A549 (cell line): Measurements from ENCODE around the gene NCL. TPM values are rescaled to one million over a fixed set of nuclear protein-coding genes. Genes with fewer than 3 reads are reported as not detected.
A peak's percentile ranks its signal among the peaks of the same experiment; 100 is the strongest.

Experiments
- ATAC-seq, 2 experiments: fragments of 200-7000 bp in 1 of 2; fragments of >200 bp in 1 of 2; cut with Nextera tagmentation in 1 of 2; cut with Tn5 transposase in 1 of 2; 3 replicates each; pipeline versions ENCODE4 v1.8.0 to v1.9.1; 2018 to 2020; ENCODE audit warnings: mild to moderate bottlenecking in 1 of 2, moderate library complexity in 1 of 2
- CTCF ChIA-PET: fragments of 300-600 bp; sonication (Branson Sonifier 250); formaldehyde crosslinking; extraction: SDS; loops from one replicate; lab custom pipeline; 2021; ENCODE audit warnings: antibody characterized with exemption, inconsistent platforms; lab: Yijun Ruan, JAX
- POLR2A ChIA-PET: fragments of 350-600 bp; formaldehyde crosslinking; extraction: SDS; loops from one replicate; lab custom pipeline; 2021; ENCODE audit warnings: antibody characterized with exemption, inconsistent platforms; lab: Yijun Ruan, JAX
- DNase-seq, 2 experiments: peaks; one replicate each; pipeline versions ENCODE4 v3.0.0 to v3.0.0-alpha.2; 2011 to 2016; ENCODE audit warnings: low read depth in 1 of 2, low spot score in 1 of 2
- FAIRE-seq: peaks from 2 replicates; lab custom pipeline; 2011; peaks lifted over from hg19 to GRCh38; lab: Jason Lieb, UNC
- H3K27ac ChIP-seq, 2 experiments: fragments of >200 bp; sonication (Bioruptor Twin); formaldehyde crosslinking; 3 replicates each; pipeline ENCODE4 v1.5.1; 2016 to 2017
- H3K4me1 ChIP-seq: fragments of >200 bp; sonication (Bioruptor Twin); formaldehyde crosslinking; 3 replicates; pipeline ENCODE4 v1.6.1; 2016
- H3K4me2 ChIP-seq: fragments of >200 bp; sonication (Bioruptor Twin); formaldehyde crosslinking; 3 replicates; pipeline ENCODE4 v1.6.1; 2016
- H3K4me3 ChIP-seq: fragments of >200 bp; sonication (Bioruptor Twin); formaldehyde crosslinking; 3 replicates; pipeline ENCODE4 v1.5.1; 2016
- H3K9me3 ChIP-seq: fragments of >200 bp; sonication (Bioruptor Twin); formaldehyde crosslinking; 3 replicates; pipeline ENCODE4 v1.6.1; 2016
- BCL3 ChIP-seq: fragments of >200 bp; sonication (Bioruptor Twin); formaldehyde crosslinking; IDR thresholded peaks from 3 replicates; pipeline ENCODE4 v1.6.1; 2016
- CEBPB ChIP-seq, 2 experiments: fragments of >200 bp in 1 of 2; sonication (Bioruptor Twin) in 1 of 2; formaldehyde crosslinking in 1 of 2; IDR thresholded peaks; 2 replicates each; pipeline ENCODE4 v1.6.1; 2012 to 2016
- HEYL ChIP-seq: fragments of 250-450 bp; sonication (Bioruptor Pico); IDR thresholded peaks from 2 replicates; pipeline ENCODE4 v1.8.0; 2021; ENCODE audit warnings: mild to moderate bottlenecking, moderate library complexity
- HOXA7 ChIP-seq: fragments of 250-450 bp; sonication (Bioruptor Pico); IDR thresholded peaks from 2 replicates; pipeline ENCODE4 v1.5.0; 2020; ENCODE audit warnings: mild to moderate bottlenecking, moderate library complexity
- JUN ChIP-seq, 2 experiments: fragments of >200 bp; sonication (Bioruptor Twin); formaldehyde crosslinking; IDR thresholded peaks; 2 replicates in 1 of 2; 3 replicates in 1 of 2; pipeline ENCODE4 v1.6.1; 2016 to 2017
- NR3C1 ChIP-seq: fragments of >200 bp; sonication (Bioruptor Twin); formaldehyde crosslinking; IDR thresholded peaks from 3 replicates; pipeline ENCODE4 v1.6.1; 2017
- POLR2AphosphoS2 ChIP-seq: conservative IDR thresholded peaks from 2 replicates; pipeline ENCODE4 v1.6.1; 2012; ENCODE audit warnings: low read length, improper control_type of control experiment, inconsistent platforms
- RARB ChIP-seq: fragments of 250-450 bp; sonication (Bioruptor Pico); IDR thresholded peaks from 2 replicates; pipeline ENCODE4 v1.8.0; 2021; ENCODE audit warnings: mild to moderate bottlenecking, moderate library complexity
- REST ChIP-seq: fragments of 200-600 bp; sonication (generic); IDR thresholded peaks from 2 replicates; pipeline ENCODE4 v1.6.1; 2016; ENCODE audit warnings: antibody characterized with exemption, mild to moderate bottlenecking, moderate library complexity
- SMC3 ChIP-seq: fragments of >200 bp; sonication (Bioruptor Twin); formaldehyde crosslinking; IDR thresholded peaks from 3 replicates; pipeline ENCODE4 v1.6.1; 2018; ENCODE audit warnings: inconsistent platforms
- SREBF2 ChIP-seq: fragments of 450-650 bp; IDR thresholded peaks from 2 replicates; pipeline ENCODE4 v1.6.1; 2014; ENCODE audit warnings: mild to moderate bottlenecking, moderate library complexity
- TFCP2L1 ChIP-seq: fragments of 250-450 bp; sonication (Bioruptor Pico); IDR thresholded peaks from 2 replicates; pipeline ENCODE4 v1.5.0; 2021; ENCODE audit warnings: mild to moderate bottlenecking
- TP53 ChIP-seq: fragments of 250-450 bp; sonication (Bioruptor Pico); IDR thresholded peaks from 2 replicates; pipeline ENCODE4 v1.5.0; 2021; ENCODE audit warnings: mild to moderate bottlenecking, moderate library complexity
- ZSCAN20 ChIP-seq: fragments of 250-450 bp; sonication (Bioruptor Pico); IDR thresholded peaks from 2 replicates; pipeline ENCODE4 v1.8.0; 2022; ENCODE audit warnings: mild to moderate bottlenecking, moderate library complexity
- WGBS: methylation state at CpG from one replicate; pipeline ENCODE4 v1.1.6; 2017; ENCODE audit errors: missing lambda C conversion rate; 5-methylcytosine and 5-hydroxymethylcytosine counted together
- polyA plus RNA-seq, 4 experiments: library from polyadenylated mRNA; depleted of rRNA in 3 of 4; stranded (reverse); fragments of >200 nt; fragmentation: RNase III in 1 of 4; extraction: RNeasy Plus Mini Kit Qiagen cat#74134 plus additional on column Dnase treatment in 1 of 4; gene quantifications; 2 replicates in 3 of 4; 3 replicates in 1 of 4; pipeline ENCODE4 v1.2.3, GENCODE V29; 2011 to 2017

The NCL gene
- polyA plus RNA-seq, 2 of the 4 experiments (the other 2 are of a cell fraction), result 390 to 766 TPM

- no peak overlapping the region for H3K4me2 ChIP-seq
- no peak overlapping the region for H3K4me3 ChIP-seq
- no peak for FAIRE-seq
- no peak for TF ChIP-seq HEYL (CRISPR knock-in tag)
- TF ChIP-seq BCL3, result 0 out of 3 replicates have a peak, but pooled peaks have one; percentile 0
- CTCF ChIA-PET, result interaction anchor here (1.0 to 1.3 kb wide), 3 partner anchors 13 to 229 kb away, joined by 3 read pairs; no protein-coding TSS in a partner anchor
- H3K9me3 ChIP-seq, result no peaks in the 10 kb centered on the region
- ATAC-seq, result no peak
- 93% methylated on average over 11 of the region's 11 CpGs for WGBS
- H3K27ac ChIP-seq, result no peak overlapping the region
- H3K4me1 ChIP-seq, result peaks cover 15% of the 10 kb centered on the region; the same call in 2 of the 3 replicates
- no peak for DNase-seq
- POLR2A ChIA-PET, result interaction anchor here (0.7 to 5.6 kb wide), 2 partner anchors 8 to 220 kb away, joined by 3 to 107 read pairs; partner anchors contain the start of gene NCL
Observed at GRCh38 chr2:231455222-231455621, 9.1 kb downstream of the NCL start.

GRCh38 chr2:231454361-231454791 lies 9.9 kb downstream of the NCL start:
- H3K4me3 ChIP-seq, result no peak overlapping the region
- H3K4me2 ChIP-seq, result no peak overlapping the region
- H3K4me1 ChIP-seq, result peaks cover 9% of the 10 kb centered on the region; the same call in 1 of the 3 replicates
- ChIA-PET CTCF (interaction anchor here (0.9 to 1.1 kb wide), 2 partner anchors 15 to 228 kb away, joined by 3 read pairs; no protein-coding TSS in a partner anchor), POLR2A (interaction anchor here (0.7 to 5.6 kb wide), 2 partner anchors 9 to 220 kb away, joined by 3 to 107 read pairs; partner anchors contain the start of gene NCL)
- no peaks in the 10 kb centered on the region for H3K9me3 ChIP-seq
- TF ChIP-seq POLR2AphosphoS2 (peak; percentile 27; the same call in 1 of the 2 replicates), CEBPB (IDR thresholded peaks at IDR 0.05) (no peak)
- H3K27ac ChIP-seq, result no peak overlapping the region
- 92% methylated on average over 4 of the region's 4 CpGs for WGBS
- FAIRE-seq, result no peak
- no peak for DNase-seq
- ATAC-seq, result no peak

- no peaks in the 10 kb centered on the region for H3K4me1 ChIP-seq
- 81% methylated on average over 10 of the region's 10 CpGs for WGBS
- ATAC-seq, result peak; percentile 13 to 38
- ChIA-PET CTCF (interaction anchor here (0.7 to 3.0 kb wide), 11 partner anchors 9 to 349 kb away, joined by 3 to 40 read pairs (median 7); partner anchors contain the start of gene NCL), POLR2A (interaction anchor here (0.6 to 5.6 kb wide), 3 partner anchors 11 to 385 kb away, joined by 4 to 107 read pairs (median 11); partner anchors contain the start of gene NCL)
- no peak overlapping the region for H3K27ac ChIP-seq
- DNase-seq, result peak in 1 of 2 experiments; percentile 23
- no peak overlapping the region for H3K4me2 ChIP-seq
- H3K4me3 ChIP-seq, result no peak overlapping the region
- H3K9me3 ChIP-seq, result no peaks in the 10 kb centered on the region
- no peak; the same call in 1 of the 2 replicates for TF ChIP-seq REST
- TF ChIP-seq TP53, result peak; percentile 33
- peak; percentile 53 to 76; a peak in 3 of 5 replicates for TF ChIP-seq JUN (IDR thresholded peaks at IDR 0.05)
- TF ChIP-seq SMC3, result no peak
- peak; percentile 96 for TF ChIP-seq HOXA7
- peak; percentile 8; the same call in 1 of the 2 replicates for TF ChIP-seq RARB (CRISPR knock-in tag)
- TF ChIP-seq TFCP2L1, result peak; percentile 89
- FAIRE-seq, result no peak
Observed at GRCh38 chr2:231452799-231453508, 11.3 kb downstream of the NCL start.

GRCh38 chr2:231450548-231450989 lies 13.7 kb downstream of the NCL start:
- H3K4me2 ChIP-seq, result no peak overlapping the region
- H3K4me1 ChIP-seq, result no peaks in the 10 kb centered on the region
- TF ChIP-seq ZSCAN20 (CRISPR knock-in tag) (no peak), HOXA7 (peak; percentile 36; the same call in 1 of the 2 replicates), POLR2AphosphoS2 (peak; percentile 94), NR3C1 (no peak), TFCP2L1 (peak; percentile 82; the same call in 1 of the 2 replicates), SREBF2 (no peak)
- whole genome bisulfite sequencing, result 94% methylated on average over 4 of the region's 4 CpGs
- H3K9me3 ChIP-seq, result no peaks in the 10 kb centered on the region
- H3K27ac ChIP-seq, result no peak overlapping the region
- H3K4me3 ChIP-seq, result no peak overlapping the region
- peak; percentile 9 to 11; a peak in 4 of 6 replicates for ATAC-seq
- ChIA-PET CTCF (interaction anchor here (1.1 to 3.0 kb wide), 4 partner anchors 8 to 339 kb away, joined by 3 to 16 read pairs (median 6); no protein-coding TSS in a partner anchor), POLR2A (interaction anchor here (0.7 to 1.0 kb wide), 2 partner anchors 8 to 14 kb away, joined by 5 read pairs; partner anchors contain the start of gene NCL)
- no peak for DNase-seq
- FAIRE-seq, result no peak
